NCI-H446 treated with DMSO at 0.1 percent for 48 hours (cell line): ENCODE results near the gene SIRPG.
"Not testable (repeated sequence)": the region's sequence is repeated elsewhere in the genome, so short reads cannot be mapped to it uniquely, and the experiment has no call there.

ENCODE experiments used
- DNase-seq: peaks from one replicate; lab custom pipeline; 2025; lab: John Stamatoyannopoulos, UW

The SIRPG gene

DNA sequence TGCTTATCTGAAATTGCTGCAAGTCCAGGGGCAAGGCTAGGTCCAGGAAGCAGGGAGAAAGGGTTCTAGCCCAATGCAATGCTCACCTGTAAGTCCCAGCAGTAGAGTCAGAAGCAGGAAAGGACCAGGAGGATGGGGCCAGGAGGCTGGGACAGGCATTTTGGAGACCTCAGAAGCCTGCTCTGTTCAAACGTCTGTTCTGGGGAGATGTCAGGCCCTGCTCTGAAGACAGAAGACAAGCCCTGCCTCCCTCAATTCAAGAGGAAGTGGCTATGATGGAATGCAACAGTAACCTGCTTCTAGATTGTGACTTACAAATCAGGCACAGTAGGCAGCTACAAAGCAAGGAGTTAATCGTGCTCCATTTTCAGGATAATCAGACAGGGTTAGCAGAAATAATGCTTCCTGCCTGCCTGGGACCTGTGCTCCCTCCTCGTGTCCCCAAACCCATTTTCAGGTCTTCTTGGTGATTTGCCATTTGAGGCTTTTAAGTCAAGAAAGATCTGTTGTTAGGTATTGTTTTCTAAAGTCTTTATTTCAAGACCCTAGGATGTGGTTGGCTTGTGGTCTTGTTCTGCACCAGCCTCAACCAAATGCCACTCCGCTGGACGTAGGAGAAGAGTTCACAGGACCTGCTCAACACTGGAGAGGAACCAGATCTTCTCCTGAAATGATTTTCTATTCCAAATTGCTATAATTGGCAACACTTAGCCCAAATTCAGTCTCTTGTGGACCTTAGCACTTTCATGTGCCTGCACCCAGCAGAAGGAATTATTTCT is at the start of gene SIRPG:
Gene SIRPG, minus strand, starts transcription at position 224 of the 779 bp plus-strand sequence. Its CDS starts 65 bp downstream, at position 159.
- DNase-seq = no peak

DNA sequence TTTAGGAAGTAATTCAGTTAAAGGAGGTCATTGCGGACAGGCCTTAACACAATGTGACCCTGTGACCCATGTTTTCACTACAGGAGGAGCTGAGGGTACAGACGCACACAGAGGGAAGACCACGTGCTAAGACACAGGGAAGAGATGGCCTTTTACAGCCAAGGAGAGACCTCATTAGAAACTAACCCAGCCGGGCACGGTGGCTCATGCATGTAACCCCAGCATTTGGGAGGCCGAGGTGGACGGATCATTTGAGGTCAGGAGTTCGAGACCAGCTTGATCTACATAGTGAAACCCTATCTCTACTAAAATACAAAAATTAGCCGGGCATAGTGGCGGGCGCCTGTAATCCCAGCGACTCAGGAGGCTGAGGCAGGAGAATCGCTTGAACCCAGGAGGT is 49.3 kb upstream of the SIRPG start:
- not testable (repeated sequence) for DNase-seq

DNA sequence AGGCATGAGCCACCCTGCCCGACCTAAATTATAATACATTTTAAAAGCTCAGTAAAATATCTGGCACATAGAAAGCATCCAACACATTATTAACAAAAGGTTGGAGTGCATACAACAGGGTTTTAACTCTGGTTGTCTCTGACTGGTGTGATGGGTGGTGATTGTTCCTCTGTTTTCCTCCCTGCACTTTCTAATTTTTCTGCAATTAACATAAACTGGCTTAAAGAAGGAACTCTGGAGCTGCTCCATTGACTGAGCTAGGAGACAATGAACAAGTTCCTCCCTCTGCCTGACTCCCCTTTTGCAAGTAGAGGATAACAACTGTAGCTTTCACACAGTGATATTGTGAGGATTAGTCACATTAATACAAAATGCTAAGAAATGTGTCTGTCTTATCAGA is 48.5 kb upstream of the SIRPG start:
- DNase-seq = no peak

DNA sequence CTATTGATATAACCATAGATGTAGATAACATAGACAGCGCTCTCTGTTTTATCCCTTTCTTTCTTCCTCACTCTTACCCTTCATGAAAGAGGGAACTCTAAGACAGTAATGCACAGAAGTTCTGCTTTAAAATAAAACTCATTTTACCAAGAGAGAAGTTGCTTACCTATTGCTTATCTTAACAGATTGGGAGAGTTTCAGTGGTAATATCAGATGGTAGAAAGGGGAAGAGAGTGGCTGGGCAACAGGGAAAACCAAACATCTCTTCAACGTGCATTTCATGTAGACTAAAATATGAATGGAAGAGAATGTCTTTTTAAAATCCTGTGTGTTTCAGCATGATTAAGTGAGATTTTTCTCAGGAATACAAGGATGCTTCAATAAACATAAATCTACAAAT is 45.3 kb upstream of the SIRPG start:
- DNase-seq = no peak

DNA sequence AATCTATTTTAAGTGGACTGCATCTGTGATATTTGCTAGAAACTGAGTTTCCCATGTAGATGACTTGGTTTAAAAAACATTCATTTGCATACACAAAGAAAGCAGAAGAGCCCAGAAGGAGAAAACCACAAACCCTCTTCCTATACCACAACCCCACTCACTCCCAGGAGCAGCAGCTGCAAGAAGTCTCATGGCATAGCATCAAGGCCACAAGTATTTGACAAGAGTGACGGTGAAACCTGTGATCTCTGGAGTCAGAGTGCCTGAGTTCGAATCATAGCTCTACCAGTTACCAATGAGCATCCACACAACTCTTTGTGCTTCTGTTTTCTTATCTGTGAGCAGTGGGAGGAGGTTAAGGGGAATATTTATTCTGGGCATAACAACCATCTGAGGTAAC is 44.7 kb upstream of the SIRPG start:
- no peak for DNase-seq

DNA sequence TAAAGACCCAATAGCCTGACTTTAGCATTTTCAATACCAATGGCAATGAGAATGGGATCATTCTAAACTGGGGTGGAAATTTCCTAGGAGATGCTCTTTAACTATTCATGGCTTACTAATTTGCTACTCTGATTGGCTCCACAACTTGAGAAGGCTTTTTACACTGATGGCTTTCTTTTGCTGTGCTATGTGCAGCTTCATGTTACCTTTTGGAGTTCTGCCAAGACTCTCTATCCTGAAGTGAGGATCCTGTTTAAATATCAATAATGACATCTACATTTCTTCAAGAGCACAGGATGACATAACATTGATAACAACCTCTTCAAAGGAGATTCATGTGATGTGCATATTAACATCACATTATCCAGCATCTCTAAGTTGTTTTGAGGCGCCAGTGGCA is 43.4 kb upstream of the SIRPG start:
- DNase-seq = no peak

DNA sequence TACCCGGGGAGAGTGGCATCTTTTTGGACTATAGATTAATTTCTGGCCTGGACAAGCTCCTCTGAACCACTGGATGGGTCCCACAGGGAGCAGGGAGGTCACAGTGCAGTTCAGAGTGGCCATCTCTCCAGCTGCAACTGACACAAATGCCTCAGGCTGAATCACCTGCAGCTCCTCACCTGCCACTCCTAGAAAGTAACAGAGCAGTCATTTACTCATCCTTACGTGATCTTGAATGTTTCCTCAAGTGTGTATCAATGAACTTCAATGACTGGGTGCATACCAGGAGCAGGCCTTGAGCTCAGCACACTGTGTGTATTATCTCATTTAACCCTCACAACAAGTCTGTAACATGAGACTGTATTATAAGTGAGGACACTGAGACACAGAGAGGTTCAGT is 40.0 kb upstream of the SIRPG start:
- no peak for DNase-seq

DNA sequence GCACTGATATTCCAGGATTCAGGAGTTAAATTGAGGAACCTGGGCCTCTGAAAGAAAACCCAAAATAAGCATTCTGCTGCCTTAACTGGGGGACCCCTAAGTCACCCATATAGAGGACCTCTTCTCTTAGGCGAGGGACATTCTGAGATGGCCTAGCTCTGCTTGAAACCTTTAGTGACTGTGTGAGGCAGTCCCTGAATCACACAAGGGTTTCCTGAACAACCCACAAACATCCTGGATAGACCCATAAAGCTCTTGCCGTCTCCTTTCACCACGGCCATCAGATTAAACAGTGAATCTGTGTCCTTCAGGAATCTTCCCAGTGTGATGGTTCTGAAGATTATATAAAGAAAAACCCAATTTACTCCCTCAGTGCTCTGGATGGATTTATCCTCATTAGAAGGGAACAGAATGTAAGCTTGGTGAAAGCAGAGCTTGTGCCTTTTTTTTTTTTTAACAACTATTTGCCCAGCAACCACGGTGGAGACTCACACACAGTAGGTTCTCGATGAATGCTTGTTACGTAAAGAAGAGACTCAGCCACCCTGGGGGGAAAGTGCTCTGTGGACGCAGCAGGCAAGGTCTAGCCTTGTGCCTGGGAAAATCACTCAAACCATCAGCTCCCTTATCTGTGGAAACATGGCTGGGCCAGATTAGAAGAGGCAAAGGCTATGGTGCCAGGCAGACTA is 39.1 kb upstream of the SIRPG start:
- no peak for DNase-seq

DNA sequence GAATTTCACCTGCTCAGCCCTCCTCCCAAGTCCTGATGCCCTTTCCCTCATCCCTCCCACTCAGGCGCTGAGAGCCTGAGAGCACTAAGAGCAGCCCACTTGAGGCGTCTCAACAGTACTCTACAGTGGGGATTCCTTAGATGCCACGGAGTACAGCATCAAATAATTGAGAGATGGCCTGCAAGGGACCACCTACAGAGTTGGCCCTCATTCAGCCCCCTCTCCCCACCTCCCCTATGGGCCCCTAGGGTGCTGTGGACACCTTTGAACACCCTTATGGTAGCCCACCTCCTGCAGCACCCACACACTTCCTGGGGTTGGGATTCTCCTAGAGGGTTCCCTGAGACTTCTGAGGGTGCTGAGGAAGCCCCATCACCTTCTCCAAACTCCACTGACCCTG is 37.1 kb upstream of the SIRPG start:
- DNase-seq = no peak

DNA sequence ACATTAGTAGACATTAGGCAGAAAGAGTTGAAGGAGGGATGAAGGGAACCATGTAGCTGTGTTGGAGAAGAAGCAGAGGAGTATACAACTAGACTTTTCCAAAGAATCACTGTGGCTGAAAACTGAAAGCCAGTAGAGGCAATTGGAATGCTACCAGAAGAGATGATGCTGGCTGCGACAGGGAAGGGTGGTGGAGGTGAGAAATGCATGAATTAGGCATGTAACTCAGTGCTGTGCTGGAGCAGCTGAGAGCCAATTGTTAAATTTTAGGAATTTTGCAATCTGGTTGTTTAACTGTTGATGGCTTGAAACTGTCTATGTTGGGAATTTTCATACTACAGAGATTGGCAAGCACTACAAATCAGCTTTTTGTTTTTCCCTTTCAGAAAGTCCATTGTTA is 35.8 kb upstream of the SIRPG start:
- DNase-seq = no peak

DNA sequence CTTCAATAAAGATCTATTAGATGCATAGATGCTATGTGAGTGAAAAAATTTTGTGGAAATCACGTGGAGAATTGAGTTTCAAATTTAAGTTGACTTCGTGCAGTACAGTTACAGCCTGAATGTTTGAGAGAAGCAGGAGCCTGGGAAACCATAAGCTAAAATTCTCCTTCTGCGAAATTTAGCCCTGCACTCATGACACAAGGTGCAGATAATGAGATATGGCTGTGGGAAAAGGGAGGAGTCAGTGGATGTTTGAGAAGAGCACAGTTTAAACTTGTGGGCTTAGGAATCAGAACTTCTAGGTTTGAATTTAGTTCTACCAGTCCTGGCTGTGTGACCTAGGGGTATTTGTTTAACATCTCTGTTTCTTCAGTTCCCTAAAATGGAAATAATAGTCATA is 32.1 kb upstream of the SIRPG start:
- no peak for DNase-seq

DNA sequence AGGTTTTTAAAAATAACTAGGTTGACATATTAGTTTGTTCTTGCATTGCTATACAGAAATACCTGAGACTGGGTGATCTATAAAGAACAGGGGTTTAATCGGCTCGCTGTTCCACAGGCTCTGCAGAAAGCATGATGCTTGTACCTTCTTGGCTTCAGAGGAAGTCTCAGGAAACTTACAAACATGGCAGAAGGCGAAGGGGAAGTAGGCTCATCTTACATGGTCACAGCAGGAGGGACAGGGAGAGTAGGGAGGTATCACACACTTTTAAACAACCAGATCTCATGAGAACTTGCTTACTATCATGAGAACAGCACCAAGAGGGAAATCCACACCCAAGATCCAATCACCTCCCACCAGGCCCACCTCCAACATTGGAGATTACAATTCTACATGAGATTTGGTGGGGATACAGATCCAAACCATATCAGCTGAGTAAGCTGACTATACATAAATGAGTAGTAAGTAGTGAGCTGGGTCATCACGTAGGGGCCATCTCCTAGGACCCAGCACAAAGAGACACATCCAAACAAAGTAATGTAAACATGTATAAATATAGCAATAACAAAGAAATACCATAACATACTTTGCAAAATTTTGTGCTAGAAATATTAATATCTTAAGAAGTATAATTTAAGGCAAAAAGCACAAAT is 31.4 kb upstream of the SIRPG start:
- DNase-seq = no peak

DNA sequence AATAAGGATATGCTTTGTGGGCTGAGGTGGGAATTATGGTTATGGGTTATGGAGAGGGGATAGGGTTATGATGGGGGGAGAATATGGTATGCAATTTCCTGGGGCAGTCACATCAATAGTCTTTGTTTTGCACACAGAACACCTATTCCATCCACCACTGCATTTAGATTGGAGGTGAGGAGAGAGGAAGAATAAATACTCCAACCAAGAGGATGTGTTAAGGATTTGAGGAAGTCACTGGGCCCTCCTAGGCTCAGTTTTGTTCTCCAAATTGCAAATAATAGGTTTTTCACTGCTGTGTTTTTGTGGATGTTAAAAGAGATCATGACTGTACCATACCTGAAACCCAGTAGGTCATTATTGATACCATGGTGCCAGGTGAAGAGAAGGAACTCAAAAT is 29.5 kb upstream of the SIRPG start:
- DNase-seq = no peak

DNA sequence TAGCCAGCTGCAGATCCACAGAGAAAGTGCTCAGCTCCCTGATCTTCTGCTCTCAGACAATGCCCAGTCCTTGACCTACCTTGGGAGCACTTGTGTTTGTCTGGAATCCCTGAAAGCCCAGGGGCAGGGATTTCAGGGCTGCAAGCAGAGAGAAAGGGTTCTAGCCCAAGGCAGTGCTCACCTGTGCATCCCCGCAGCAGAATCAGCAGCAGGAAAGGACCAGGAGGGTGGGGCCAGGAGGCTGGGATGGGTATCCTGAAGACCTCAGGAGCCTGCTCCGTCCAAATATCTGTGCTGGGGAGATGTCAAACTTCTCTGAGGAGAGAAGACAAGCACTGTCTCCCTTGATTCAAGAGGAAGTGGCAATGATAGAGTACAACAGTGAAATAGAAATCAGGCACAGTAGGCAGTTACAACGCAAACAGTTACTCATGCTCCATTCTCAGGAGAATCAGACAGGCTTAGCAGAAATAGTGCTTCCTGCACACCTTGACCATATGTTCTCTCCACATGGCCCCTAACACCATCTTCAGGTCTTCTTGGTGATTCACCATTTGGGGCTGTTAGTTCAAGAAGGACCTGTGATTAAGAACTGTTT is 28.7 kb upstream of the SIRPG start:
- DNase-seq = no peak

DNA sequence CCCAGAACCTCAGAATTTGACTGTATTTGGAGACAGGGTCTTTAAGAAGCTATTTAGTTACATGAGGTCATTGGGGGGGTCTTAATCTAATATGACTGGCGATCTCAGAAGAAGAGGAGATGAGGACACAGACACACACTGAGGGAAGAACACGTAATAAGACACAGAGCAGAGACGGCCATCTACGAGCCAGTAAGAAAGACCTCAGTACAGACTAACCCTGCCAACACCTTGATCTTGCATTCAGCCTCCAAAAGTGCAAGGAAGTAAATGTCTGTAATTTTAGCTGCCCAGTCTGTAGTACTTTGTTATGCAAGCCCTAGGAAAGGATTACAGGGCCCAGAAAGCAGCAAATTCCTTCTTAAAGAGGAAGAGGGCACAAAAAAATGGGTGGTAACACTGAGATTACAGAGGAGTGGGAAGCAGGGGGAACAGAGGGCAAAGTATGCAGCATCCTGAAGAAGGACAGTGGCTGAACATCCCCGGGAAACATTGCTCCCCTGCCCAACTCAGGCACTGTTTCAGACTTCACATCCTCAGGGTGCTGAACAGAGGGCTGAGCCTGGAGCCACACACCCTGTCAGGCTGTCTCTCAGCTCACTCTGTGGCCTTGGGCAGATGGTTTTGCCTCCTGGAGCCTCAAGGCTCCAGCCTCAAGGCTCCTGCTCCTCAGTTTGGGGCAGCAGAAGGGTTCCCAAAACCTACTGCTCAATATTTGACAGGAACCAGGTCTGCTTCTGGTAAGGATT is 27.9 kb upstream of the SIRPG start:
- no peak for DNase-seq

DNA sequence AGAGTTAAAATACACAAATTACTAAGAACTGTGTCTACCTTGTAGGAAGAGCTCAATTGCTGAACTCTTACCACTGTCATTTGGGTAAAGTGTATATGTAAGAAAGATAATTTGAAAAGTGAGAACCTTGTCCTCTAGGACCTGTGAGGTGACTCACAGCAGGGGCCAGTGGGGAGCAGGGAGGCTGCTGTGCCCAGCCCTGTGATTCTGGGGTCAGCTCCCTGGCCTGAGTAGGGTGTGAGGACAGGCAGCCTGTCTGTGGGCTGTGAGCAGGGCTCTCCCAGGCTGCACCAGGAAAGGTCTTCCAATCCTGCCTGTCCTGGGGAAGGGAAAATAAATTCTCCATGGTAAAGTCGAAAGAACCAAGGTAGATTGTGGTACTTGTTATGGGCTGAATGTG is 27.3 kb upstream of the SIRPG start:
- DNase-seq = no peak

DNA sequence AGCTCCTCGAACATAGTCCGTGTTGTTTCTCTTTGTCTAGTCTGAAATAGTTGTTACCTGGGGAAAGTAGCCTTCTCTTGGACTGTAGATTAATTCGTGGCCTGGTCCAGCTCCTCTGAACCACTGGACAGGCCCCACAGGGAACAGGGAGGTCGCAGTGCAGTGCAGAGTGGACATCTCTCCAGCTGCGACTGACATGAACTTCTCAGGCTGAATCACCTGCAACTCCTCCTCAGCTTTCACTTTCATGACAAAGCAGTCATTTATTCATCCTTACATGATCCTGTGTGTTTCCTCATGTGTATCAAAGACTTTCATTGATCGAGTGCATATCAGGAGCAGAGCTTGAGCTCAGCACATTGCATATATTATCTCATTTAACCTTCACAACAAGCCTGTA is 19.1 kb upstream of the SIRPG start:
- no peak for DNase-seq

DNA sequence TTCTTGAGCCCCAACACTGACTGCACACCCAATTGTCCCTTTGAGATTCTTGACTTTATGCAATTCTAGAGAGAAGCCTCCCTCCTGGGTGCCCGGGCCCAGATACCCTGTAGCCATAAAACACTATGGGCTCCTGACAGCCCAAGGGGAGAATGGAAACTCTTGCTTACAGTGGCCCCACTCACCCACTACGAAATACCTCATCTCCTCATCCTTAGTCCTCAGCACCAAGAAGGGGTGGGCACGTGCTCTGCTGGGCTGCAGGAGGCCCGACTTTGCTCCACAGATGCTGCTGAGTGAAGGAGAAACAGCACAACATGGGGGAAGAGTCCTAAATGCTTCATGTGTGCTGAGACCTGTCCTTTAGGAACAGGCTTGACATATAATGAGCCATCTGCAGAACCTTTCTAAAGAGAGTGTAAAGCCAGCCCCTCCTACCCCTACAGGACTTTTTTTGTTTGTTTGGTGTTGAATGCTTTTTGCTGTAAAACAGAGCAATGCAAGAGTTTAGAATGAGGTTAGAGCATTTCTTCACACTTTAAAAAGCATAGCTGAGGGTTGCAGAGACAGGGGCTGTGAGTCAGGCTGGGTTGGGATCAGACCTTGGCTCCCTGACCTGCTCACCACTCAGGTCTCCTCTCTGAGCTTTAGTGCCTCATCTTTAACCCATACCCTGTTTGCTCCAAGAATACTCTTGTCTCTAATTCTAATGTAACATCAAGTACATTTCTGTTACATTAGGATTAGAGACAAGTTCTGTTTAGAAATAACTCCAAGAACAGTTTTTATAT is 17.6 kb upstream of the SIRPG start:
- DNase-seq = no peak

DNA sequence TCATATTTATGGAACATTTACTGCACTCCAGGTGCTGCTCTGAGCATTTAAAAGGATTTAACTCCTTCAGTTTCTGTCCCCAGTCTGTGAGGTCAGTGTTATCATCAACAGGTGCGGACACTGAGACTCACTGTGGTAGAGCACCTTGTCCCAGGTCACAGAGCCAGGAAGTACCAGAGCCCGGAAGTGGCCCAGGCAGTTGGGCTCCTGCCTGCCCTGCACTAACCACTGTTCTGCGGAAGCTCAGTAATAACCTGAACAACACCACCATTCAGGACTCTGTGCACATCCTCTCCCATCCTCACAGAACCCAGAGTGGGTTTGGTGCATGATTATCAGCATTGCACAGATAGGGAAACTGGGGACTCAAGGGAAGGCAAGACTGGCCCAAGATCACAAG is 16.8 kb upstream of the SIRPG start:
- no peak for DNase-seq

DNA sequence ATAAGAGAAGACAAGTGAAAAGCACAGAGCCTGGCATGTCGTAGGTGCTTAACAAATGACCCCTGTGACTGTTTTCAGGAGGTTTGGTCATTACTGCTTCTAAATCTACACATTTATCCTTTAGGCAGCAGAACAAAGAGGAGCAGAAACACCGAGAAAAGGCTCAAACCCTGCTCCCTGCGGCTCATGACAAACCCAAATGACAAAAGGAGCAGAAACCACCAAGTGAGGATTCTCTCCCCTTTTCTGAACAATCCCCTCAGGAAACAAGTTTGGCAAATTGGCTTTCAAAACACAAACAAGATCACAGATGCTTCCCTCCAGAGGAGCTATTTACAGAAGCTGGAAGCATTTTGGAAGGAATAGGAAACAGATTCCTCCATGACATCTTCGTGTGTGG is 15.8 kb upstream of the SIRPG start:
- DNase-seq = no peak

DNA sequence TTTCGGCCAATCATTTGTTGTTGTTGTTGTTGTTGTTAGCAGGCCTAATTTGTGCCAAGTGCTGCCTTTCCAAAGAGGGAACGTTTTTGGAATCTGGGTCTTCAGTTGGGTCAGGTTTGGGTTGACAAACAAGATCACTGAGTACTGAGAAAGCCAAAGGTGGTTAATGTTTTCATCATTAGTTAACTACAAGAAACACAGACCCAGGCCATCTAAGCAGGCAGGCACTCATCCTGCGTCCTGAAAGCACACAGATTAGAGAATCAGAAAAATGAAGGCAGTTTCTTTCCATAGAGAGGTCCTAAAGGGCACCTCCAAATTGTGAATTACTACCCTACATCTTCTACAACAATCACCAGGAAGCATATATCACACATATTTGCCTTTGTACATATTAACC is 15.1 kb upstream of the SIRPG start:
- DNase-seq = no peak
